ENCODE data around the gene CADPS2.

Gene CADPS2

DNA sequence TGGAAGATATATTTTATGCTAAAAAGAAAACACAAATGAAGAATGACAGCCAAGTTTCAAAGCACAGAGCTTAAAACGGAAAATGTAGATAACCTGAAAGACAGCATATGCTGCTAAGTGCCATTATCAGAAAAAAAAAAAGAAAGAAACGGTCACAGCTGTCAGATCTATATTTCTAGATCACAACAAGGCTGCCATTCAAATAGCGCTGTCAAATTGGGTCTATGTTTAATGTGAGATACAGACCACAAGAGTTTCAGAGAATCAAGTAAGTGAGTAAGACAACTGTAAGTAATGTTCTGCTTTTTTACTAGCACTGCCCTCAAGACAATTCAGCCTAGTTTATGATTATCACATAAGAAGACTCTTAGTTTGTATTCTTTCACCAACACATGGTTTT is 117.4 kb downstream of the CADPS2 start:
- no peak for DNase-seq (ENCODE audit: low spot score)

DNA sequence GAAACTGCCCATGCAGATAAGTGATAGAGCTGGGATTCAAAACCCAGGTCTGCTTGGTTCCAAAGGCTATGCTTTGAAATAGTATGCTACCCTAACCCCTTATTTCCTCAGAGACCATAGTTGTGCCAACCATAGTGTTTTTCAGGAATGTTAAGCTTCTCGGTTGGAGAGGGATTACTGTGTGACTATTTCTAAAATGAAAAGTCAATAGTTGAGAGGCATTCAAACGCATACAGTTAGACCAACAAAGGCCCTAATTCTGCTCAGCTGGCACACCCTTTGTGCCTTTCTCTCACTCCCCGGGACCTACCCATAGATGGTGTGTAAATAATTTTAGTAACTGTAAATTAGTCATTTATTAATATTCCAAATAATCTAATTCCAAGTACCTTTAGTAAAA is 118.9 kb downstream of the CADPS2 start:
- DNase-seq (ENCODE audit: low spot score) = no peak

DNA sequence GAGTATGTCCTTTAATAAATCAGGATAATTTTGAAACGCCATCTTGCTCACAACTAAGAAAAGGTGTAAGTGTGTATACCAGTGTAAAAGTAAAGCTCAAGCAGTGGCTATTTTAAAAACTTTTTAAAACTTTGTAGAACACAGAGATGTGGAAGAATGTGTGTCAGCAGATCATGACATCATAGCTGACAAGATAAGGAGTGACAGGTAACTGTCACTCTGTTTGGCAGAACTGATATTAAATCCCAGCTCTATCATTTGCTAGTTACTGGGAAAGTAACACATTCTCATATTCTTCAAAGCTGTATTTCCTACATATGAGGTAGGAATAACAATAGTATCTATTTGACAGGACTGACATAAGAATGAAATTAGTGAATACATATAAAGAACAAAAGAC is 119.7 kb downstream of the CADPS2 start:
- no peak for DNase-seq (ENCODE audit: low spot score)

DNA sequence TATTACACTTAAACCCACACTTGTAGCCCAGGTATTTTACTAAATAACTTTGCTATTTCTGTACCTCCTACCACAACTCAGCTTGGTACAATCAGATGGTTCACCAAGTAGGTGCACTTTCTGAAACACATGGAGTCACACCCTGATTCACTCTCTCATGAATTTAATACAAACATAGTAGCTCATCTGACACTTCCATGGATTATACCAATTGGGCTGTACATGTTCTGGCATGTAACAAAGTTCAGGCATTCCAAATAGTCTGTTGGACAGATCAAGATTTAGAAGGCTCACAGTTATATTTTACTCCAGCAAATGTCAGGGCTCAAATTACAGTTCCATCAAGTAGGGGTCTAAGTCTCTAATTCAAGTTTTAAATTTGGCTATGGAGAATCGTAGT is 121.4 kb downstream of the CADPS2 start:
- no peak for DNase-seq (ENCODE audit: low spot score)

DNA sequence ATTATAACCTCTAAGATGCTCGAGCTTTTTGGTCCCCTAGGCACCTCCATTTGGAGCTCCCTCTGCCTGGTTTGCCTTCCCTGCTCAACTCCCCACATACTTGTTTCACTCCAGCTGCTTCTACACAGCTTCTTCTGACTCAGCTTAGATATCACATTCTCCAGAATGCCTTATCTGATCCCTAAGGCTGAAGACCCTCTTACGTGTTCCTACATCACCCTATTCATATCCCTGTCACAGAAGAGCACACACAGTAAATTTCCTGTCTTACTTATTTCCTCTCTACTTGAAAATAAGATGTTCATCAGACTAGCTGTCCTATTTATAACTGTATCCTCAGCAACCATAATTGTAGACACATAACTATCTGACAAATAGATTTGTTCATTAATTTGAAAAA is 122.2 kb downstream of the CADPS2 start:
- DNase-seq (ENCODE audit: low spot score) = no peak

DNA sequence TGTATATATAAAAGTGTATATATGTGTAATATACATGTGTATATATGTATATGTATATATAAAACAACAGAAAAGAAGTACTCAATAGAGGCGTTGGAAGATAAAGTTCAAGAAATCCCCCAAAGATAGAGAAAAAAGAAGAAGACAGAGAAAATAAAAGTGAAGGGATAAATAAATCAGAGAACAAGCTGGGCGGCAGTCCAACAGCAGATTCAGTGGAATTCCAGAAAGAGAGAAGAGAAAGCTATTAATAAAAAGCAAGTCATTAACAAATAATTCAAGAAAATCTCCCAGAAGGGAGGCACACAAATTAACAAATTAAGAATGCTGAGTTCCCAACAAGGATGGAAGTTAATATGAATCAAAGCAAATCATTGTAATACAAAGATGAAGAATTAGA is 124.2 kb downstream of the CADPS2 start:
- no peak for DNase-seq (ENCODE audit: low spot score)

DNA sequence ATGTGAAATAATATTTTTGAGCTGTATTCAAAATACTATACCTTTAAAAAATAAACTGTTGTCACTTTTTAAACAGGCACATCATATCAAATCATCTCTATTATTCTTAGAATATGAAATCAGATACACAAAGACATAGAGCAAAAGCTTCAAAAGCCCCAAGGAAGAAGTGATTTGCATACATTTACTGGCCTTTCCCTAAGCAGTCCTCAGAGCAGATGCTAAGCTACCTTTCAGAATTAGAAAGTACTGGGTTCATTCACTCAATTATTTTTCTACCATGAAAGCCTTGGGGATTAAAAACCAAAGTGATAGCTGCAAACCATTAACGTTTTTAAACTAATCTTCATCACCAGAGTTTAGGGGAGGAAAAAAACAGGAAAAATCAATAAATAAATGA is 127.8 kb downstream of the CADPS2 start:
- no peak for DNase-seq (ENCODE audit: low spot score)

DNA sequence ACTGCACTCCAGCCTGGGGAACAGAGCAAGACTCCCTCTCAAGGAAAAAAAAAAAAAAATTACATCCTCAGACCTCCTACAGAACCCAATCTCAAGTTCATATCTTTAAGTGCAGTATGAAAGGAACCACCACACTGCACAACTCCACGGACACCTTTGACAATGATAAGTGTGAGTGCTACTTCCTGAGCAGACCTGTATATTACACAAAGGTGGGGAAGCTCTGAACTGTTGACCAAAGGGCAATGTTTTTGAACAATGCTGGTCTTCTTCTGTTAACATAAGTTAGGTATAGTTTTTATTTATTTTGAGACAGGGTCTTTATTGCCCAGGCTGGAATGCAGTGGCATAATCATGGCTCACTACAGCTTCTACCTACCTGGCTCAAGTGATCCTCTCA is 129.4 kb downstream of the CADPS2 start:
- DNase-seq (ENCODE audit: low spot score) = peak; percentile 3

DNA sequence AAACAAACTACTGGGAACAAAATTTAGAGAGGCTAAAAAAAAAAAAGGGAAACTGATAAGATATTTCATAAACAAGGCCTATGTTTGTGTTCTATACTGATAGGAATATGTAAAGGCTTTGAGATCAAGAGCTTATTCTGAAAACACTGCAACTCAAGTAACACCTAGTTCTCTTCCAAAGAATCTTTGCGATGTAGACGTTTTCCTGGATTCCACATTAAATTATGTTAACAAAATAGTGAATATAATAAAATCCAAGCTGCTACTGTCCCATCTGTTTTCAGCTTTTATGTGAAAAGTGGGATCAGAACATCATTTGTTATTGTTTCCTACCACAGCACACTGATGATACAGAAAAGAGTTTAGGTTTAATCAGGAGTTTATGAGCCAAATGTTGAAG is 130.6 kb downstream of the CADPS2 start:
- DNase-seq (ENCODE audit: low spot score) = no peak

DNA sequence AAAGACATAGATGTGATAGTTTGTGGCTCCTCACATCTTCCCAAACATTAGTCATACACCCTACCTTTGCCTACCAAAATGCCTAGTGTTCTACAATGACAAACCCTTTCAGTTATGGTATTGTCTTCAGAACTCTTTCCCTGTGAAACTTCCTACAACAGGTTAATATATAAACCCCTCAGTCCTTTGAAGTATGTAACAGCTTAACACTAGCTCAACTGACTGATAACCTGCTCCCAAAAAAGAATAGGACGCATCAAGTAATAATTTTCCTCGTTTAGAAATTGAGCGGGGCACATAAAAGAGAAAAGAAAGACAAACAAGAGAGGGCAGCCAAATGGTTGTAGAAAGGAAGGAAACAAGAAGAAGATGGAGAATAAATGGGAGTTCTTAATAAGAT is 133.7 kb downstream of the CADPS2 start:
- DNase-seq (ENCODE audit: low spot score) = no peak

DNA sequence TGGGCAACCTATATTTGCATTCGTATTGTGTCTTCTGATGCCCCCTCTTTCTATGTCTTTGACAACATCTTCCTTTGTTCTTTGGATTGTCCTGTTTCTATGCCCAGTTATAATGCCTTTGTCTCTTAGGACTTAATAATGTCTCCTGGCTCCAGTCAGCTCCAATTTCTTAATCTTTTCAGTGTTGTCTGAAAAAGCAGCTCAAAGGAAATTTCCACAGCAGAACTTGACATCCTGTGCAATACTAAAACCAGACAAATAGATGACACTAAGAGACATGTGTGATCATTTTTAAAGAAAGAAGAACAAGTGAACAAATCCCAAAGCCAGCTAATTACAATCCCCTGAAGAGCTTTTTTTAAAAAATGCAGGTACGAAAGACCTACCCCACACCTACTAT is 135.9 kb downstream of the CADPS2 start:
- DNase-seq (ENCODE audit: low spot score) = no peak

DNA sequence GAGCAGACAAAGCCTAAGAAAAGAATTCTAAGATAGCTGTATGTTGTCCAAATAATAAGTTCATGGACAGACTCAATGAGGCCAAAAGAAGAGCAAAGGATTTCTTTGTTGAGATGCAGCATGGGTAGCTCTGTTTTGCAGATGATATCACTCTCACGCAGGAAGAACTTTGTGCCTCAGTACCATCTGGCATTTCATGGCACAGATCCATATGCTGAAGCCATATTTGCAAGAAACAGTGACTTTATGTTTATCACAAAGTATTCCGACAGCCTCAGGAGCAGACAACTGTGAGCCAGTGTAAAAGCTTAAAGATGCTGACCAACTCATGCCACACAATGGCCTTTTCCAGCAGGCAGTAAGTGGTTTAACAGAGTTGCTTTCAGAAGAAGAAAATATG is 138.1 kb downstream of the CADPS2 start:
- no peak for DNase-seq (ENCODE audit: low spot score)

DNA sequence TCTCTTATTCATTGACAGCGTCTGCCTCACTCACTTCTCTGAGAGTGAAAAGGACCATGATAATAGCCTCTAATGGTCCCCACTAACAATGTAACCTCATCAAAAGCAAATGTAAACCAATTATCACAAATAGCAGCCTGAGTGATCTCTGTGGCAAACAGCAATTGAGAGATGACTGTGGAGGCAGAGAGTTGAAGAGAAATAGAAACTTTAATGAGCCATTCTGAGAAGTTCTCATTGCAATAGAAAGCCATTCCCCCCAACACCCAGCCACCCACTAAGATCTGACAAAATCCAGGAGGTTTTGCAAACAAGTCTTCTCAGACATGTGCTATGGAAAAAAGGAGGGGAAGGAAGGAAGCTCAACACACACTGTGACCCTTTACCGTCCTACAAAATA is 139.3 kb downstream of the CADPS2 start:
- DNase-seq (ENCODE audit: low spot score) = no peak

DNA sequence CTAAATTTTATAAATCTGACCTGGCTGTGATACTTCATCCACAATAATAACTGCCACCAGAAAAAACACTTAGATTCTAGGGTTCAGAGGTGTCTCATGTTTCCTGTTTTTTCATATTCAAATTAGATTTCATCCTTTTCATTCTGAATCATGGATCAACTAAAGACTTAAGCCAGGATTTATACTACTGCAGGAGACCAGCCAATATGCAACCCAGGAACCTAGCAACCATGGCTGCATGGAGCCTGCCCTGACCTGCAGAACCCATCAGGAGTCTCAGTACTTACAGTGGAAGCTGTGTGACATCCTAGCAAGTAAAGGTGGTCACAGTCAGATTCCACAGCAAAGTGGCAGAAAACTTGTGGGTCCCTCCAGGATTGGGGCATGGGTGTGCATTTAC is 143.0 kb downstream of the CADPS2 start:
- DNase-seq (ENCODE audit: low spot score) = no peak

DNA sequence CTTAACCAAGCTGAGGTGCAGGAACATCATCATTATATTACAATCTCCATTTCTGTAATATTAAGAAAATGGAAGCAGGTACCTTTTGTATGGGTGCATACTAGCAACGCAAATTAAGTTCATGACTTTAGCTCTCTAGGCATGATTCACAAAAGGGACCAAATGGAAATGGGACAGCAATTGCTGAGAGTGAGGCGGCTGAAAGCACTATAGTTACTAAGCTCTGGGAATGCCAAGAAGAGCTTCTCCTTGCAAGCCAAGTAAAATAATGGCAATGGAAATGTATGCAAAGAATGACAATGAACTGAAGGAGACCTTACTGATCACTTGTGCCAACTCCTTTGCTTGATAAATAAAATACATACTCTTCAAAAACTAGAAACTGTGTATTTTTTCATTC is 147.3 kb downstream of the CADPS2 start:
- DNase-seq (ENCODE audit: low spot score) = no peak

DNA sequence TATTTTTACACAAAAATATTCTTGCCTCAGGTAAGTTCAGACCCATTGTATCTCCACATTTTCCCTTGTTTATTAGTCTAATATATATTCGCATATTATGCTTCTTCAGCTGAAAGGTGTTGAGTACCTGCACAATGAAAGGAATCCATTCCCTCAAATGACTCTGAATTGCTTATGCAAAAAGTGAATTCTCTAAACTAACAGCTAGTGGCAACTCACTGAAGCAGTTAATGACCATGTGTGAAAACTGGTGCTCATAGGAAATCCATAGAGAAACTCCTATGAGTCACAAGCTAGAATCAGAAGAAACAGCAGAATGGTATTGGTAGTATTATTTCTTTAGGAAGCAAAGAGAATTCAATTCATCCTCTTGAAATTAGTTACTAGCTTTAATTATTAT is 150.1 kb downstream of the CADPS2 start:
- no peak for DNase-seq (ENCODE audit: low spot score)

DNA sequence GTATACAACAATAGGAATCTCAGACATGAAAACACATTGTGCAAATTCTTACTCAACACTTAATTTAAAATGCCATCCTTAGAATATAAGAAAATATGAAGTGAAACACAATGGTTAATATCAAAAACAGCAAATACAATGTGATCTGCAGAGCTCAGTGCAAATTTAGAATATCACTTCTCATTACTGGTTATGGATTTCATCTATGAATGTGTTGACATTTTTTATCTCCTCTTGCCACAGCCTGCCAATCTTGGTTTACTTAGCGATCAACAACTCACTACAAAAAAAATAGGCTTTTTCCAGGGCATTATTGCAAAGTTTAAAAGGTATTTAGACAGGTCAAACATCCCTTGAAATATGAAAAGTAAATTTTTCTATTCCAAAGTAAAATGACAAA is 158.5 kb downstream of the CADPS2 start:
- DNase-seq (ENCODE audit: low spot score) = no peak

DNA sequence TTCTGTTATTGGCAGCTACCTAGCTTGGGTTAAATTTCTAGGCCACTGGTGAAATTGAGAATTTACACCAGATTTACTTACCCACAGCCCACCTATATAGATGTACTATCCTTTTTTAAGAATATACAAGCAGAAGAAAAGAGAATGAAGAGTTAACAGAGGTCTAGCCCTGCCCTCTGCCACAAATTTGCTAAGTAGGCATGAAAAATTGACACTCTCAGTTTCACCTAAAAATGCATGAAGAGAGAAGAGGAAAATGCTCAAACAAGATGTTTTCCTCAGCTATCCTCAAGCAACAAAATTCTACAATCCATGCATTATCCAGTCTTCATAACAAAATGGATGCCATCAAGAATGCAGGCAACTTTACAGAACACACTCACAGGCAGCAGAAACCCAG is 158.9 kb downstream of the CADPS2 start:
- DNase-seq (ENCODE audit: low spot score) = no peak

DNA sequence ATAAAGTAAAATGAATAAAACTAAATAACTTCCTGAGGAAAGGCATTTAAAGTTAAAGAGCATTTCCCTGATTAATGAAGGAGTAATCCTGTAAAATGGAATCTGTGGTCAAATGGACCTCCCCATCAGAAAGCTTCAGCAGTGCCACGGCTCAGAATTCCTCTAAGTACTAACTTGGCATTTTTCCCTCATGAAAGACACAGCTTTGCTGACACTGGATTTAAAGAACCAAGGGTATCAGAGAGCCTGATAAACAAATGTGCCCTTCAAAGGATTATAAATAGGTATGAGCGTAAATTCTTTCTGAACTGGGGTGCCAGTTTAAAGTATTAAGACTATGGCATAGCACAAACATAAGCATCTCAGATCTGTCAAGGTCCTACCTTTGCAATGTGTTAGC is 159.4 kb downstream of the CADPS2 start:
- DNase-seq (ENCODE audit: low spot score) = no peak

DNA sequence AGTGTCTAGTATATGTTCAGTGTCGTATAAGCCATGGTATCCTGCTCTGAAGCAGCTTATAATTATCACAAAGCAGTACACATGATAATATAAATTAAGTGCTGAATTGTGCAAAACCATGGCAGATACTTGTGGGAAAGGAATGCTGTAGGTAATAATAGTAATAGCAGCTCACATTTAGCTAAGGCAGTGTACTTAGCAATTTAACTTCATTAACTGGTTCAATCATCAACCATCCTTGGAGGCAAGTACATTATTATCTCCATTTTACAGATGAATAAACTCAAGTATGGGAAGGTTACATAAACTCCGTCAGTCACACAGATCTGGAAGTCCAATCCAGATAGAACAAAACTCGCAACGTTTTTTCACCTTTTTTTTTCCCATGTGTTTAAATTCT is 161.9 kb downstream of the CADPS2 start:
- no peak for DNase-seq (ENCODE audit: low spot score)

DNA sequence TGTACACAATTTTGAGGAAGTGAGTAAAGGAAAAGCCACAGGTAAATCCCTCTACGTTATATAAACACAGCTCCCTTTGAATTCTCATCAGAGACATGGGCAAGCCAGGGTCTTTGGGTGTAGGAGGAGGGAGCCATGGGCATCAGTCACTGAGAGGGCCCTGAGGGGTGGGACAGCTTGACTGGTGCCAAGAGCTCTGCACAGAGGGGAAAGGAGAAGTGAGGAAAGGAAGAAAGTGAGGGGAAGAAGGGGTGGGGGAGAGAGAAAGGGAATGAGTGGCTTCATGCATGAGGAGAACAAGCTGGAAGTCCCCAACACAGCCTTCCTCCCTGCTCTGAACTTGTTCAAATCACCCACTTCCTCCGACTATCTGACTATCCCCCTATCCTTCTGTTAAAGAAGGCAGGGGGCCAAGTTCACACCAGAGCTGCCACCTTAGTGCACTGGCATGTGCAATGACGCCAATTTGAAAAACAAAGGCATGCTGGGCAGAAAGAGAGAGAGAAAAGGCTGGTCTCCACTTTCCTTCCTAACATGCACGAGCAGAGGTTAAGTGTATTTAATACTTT is 167.2 kb downstream of the CADPS2 start:
- DNase-seq (ENCODE audit: low spot score) = no peak

DNA sequence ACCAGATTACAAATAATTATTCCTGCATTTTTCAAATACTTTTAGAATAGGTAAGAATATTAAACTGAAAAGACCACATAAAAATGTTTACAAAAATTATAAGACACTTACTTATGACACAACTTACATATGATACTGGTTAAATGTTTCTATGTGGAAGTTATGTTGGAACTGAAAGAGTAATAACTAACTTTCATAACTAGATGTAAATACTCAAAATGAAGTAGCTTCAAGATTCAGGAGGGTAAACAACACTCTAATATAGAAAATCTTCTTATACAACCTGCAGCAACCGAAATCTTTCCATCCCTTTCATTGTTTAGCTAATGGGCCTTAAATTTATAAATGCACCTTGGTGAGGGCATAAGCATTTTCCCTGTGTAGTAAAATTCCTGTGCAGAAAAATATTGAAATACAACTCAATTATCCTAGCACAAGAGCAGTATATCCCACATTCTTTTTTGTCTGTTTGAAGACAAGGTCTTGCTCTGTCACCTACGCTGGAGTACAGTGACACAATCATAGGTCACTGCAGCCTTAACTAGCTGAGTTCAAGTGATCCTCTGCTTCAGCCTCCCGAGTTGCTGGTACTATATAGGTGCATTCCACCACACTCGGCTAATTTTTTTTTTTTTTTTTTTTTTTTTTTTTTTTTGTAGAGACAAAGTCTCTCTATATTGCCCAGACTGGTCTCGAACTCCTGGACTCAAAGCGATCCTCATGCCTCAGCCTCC is 168.7 kb downstream of the CADPS2 start:
- no peak for DNase-seq (ENCODE audit: low spot score)

DNA sequence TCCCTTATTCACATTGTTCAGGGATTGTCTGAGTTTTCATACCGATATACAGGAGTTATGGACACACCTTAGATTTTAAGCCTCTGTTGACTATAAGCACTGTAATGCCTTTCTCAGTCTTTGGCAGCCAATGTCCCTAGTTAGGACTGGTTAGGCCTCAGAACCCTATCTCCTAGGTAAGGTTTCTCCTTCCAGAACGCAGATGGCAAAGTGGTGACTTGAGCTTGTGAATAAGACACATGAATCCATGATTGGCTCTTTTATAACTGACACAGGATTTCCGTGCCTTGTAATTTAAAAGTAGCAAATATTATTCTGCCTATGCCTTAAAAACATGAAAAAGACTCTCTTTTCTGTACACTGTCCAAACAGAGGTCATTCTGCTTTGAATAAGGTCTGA is 171.1 kb downstream of the CADPS2 start:
- DNase-seq (ENCODE audit: low spot score) = no peak

DNA sequence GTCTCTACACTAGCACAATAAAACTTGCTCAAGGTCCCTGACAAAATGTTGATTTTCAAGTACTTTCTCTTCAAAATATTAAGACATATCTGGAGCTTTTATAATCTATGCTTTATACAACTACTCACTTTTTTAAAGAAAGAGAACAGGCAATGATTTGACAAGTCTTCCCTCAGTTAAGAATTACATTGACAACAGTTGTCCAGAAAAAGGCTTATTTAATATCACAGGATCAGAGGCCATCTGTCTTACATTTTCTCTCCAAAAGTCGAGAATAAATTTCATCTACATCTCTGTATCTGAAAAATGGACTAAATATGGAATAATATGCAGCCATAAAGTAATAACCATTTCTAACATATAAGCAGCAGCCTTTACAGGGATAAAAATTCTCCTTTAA is 175.3 kb downstream of the CADPS2 start:
- no peak for DNase-seq (ENCODE audit: low spot score)
